Measurements from ENCODE around the gene SORCS2. TPM values are rescaled to one million over a fixed set of nuclear protein-coding genes. Genes with fewer than 3 reads are reported as not detected.

SORCS2 gene
- total and polyA plus RNA-seq, 2 of the 8 experiments (the other 6 are each of a cell fraction or from before 2014, with no cell fraction given): 0.36 to 1.8 TPM

DNA sequence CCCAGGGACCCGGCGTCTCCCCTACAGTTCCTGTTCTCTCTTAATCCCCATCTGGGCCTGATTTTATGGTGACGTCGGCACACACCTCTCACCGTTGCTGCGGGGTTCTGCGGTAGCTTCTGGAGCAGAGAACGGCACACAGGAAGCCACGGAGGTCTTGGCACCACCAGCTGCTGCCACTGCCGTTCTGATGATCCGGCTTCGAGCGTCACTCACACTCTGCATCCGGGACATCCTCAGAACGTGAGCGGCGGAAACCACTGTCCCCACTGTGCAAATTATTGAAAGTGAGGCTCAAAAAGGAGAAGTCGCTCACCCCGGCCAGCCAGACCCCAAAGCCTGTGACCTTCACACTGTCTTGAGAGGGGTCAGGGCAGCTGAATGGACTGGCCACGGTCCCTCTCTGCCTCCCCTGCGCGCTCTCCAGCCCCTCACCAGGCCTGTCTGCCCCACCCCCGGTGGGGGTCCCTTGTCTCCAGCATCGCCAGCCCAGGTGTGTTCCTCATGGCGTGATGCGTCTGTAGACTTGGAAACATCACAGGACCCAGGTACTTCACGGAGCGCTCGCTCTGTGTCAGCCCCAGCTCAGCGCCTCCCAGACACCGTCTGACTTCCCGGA, 546.2 kb downstream of the SORCS2 start (continued):
- TF ChIP-seq, protein P1, sequence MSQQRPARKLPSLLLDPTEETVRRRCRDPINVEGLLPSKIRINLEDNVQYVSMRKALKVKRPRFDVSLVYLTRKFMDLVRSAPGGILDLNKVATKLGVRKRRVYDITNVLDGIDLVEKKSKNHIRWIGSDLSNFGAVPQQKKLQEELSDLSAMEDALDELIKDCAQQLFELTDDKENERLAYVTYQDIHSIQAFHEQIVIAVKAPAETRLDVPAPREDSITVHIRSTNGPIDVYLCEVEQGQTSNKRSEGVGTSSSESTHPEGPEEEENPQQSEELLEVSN (IDR thresholded peaks at IDR 0.05): no peak
- no peak for TF ChIP-seq CHD2 (IDR thresholded peaks at IDR 0.05; ENCODE audit: low read length)
- TF ChIP-seq, protein P2, sequence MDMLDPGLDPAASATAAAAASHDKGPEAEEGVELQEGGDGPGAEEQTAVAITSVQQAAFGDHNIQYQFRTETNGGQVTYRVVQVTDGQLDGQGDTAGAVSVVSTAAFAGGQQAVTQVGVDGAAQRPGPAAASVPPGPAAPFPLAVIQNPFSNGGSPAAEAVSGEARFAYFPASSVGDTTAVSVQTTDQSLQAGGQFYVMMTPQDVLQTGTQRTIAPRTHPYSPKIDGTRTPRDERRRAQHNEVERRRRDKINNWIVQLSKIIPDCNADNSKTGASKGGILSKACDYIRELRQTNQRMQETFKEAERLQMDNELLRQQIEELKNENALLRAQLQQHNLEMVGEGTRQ (IDR thresholded peaks at IDR 0.05; ENCODE audit: low read length): no peak
